Mesenchymal stem cell (in vitro differentiated cells and primary cell): ENCODE data around the gene ATF7.
"Not testable (repeated sequence)": the region's sequence is repeated elsewhere in the genome, so short reads cannot be mapped to it uniquely, and the experiment has no call there.

Source experiments
- DNase-seq: peaks from one replicate; pipeline ENCODE4 v3.0.0-alpha.2; 2013
- H2AFZ ChIP-seq: one replicate; pipeline ENCODE4 v1.6.1; 2013; ENCODE audit warnings: low read depth, mild to moderate bottlenecking, control low read depth, inconsistent platforms, low read length, moderate library complexity
- H2AK5ac ChIP-seq: 2 replicates; pipeline ENCODE4 v1.6.1; 2013; ENCODE audit warnings: low read length, moderate library complexity, mild to moderate bottlenecking, inconsistent platforms; ENCODE audit not compliant: severe bottlenecking
- H2BK120ac ChIP-seq: one replicate; pipeline ENCODE4 v1.6.1; 2013; ENCODE audit warnings: low read depth, mild to moderate bottlenecking, inconsistent platforms, low read length, moderate library complexity
- H2BK12ac ChIP-seq, 2 experiments: one replicate each; pipeline ENCODE4 v1.6.1; 2013; ENCODE audit warnings: inconsistent platforms in 2 of 2, low read length in 2 of 2, mild to moderate bottlenecking in 2 of 2, moderate library complexity in 2 of 2, control low read depth in 1 of 2
- H2BK15ac ChIP-seq: one replicate; pipeline ENCODE4 v1.6.1; 2013; ENCODE audit warnings: mild to moderate bottlenecking, low read depth, inconsistent platforms; ENCODE audit not compliant: poor library complexity, severe bottlenecking
- H2BK5ac ChIP-seq: 2 replicates; pipeline ENCODE4 v1.6.1; 2013; ENCODE audit warnings: low read depth, mild to moderate bottlenecking, low read length, control low read depth, inconsistent platforms; ENCODE audit not compliant: poor library complexity, severe bottlenecking
- H3K14ac ChIP-seq, 2 experiments: one replicate each; pipeline ENCODE4 v1.6.1; 2013; ENCODE audit warnings: inconsistent platforms in 2 of 2, low read length in 2 of 2, control low read depth in 1 of 2, mild to moderate bottlenecking in 1 of 2, moderate library complexity in 1 of 2
- H3K18ac ChIP-seq, 2 experiments: one replicate each; pipeline ENCODE4 v1.6.1; 2013; ENCODE audit warnings: inconsistent platforms in 2 of 2, low read length in 2 of 2, control low read depth in 1 of 2, low read depth in 1 of 2, mild to moderate bottlenecking in 1 of 2
- H3K23ac ChIP-seq, 2 experiments: one replicate each; pipeline ENCODE4 v1.6.1; 2013; ENCODE audit warnings: inconsistent platforms in 2 of 2, low read length in 2 of 2, mild to moderate bottlenecking in 2 of 2, moderate library complexity in 2 of 2, control low read depth in 1 of 2
- H3K27ac ChIP-seq: 2 replicates; pipeline ENCODE4 v1.5.1; 2013; ENCODE audit warnings: mild to moderate bottlenecking, moderate library complexity, low read length, control low read depth, inconsistent platforms; ENCODE audit not compliant: poor library complexity, severe bottlenecking
- H3K27me3 ChIP-seq, 2 experiments: 2 replicates each; pipeline versions ENCODE4 v1.6.1 to v1.7.0; 2013; ENCODE audit warnings: low read length in 2 of 2, mild to moderate bottlenecking in 2 of 2, moderate library complexity in 2 of 2, control low read depth in 1 of 2, inconsistent platforms in 1 of 2; ENCODE audit not compliant: control insufficient read depth in 1 of 2, insufficient read depth in 1 of 2
- H3K36me3 ChIP-seq, 2 experiments: 2 replicates each; pipeline versions ENCODE4 v1.6.1 to v1.7.0; 2013; ENCODE audit warnings: low read length in 2 of 2, control low read depth in 1 of 2, inconsistent platforms in 1 of 2, low read depth in 1 of 2, mild to moderate bottlenecking in 1 of 2; ENCODE audit not compliant: insufficient read depth in 2 of 2, control insufficient read depth in 1 of 2
- H3K4ac ChIP-seq, 2 experiments: one replicate each; pipeline ENCODE4 v1.6.1; 2013; ENCODE audit warnings: inconsistent platforms in 2 of 2, low read length in 2 of 2, mild to moderate bottlenecking in 2 of 2, moderate library complexity in 2 of 2, control low read depth in 1 of 2, low read depth in 1 of 2
- H3K4me1 ChIP-seq: 2 replicates; pipeline ENCODE4 v1.6.1; 2013; ENCODE audit warnings: low read depth, low read length, control low read depth; ENCODE audit not compliant: control insufficient read depth, insufficient read depth
- H3K4me2 ChIP-seq: 2 replicates; pipeline ENCODE4 v1.6.1; 2013; ENCODE audit warnings: low read length, mild to moderate bottlenecking, inconsistent platforms; ENCODE audit not compliant: poor library complexity, severe bottlenecking
- H3K4me3 ChIP-seq, 2 experiments: 2 replicates each; pipeline versions ENCODE4 v1.5.1 to v1.7.0; 2013; ENCODE audit warnings: low read length in 2 of 2, mild to moderate bottlenecking in 2 of 2, control low read depth in 1 of 2, low read depth in 1 of 2; ENCODE audit not compliant: insufficient read depth in 1 of 2
- H3K79me1 ChIP-seq: replicated peaks from 2 replicates; pipeline ENCODE4 v1.6.1; 2013; ENCODE audit warnings: mild to moderate bottlenecking, control low read depth, low read length, inconsistent platforms; ENCODE audit not compliant: poor library complexity, severe bottlenecking
- H3K9ac ChIP-seq: 2 replicates; pipeline ENCODE4 v1.7.0; 2013; ENCODE audit warnings: mild to moderate bottlenecking, low read length, moderate library complexity
- H3K9me3 ChIP-seq: 2 replicates; pipeline ENCODE4 v1.7.0; 2013; ENCODE audit warnings: mild to moderate bottlenecking, low read length; ENCODE audit not compliant: control insufficient read depth
- H4K8ac ChIP-seq: one replicate; pipeline ENCODE4 v1.6.1; 2013; ENCODE audit warnings: inconsistent platforms, mild to moderate bottlenecking, low read length, moderate library complexity
- H4K91ac ChIP-seq: one replicate; pipeline ENCODE4 v1.6.1; 2013; ENCODE audit warnings: mild to moderate bottlenecking, low read length, inconsistent platforms
- WGBS: methylation state at CpG from one replicate; pipeline ENCODE4 v1.1.7; 2013; ENCODE audit warnings: mixed read lengths; 5-methylcytosine and 5-hydroxymethylcytosine counted together

ATF7 gene

GRCh38 chr12:53601296-53601847 lies 24.8 kb downstream of the ATF7 start:
- H3K27ac ChIP-seq: no peak overlapping the region
- peaks cover 0 to 22% of the 10 kb centered on the region in 2 experiments for H3K36me3 ChIP-seq
- no peak overlapping the region for H2AK5ac ChIP-seq
- H3K4me1 ChIP-seq: no peaks in the 10 kb centered on the region
- H4K8ac ChIP-seq: no peak overlapping the region
- no peak overlapping the region for H2BK5ac ChIP-seq
- no peak overlapping the region for H2AFZ ChIP-seq
- H3K4me3 ChIP-seq: peak overlapping the region in 1 of 2 experiments; percentile 27
- no peak overlapping the region for H2BK12ac ChIP-seq
- no peak for DNase-seq
- H4K91ac ChIP-seq: no peak overlapping the region
- no peak overlapping the region for H3K4ac ChIP-seq
- no peak overlapping the region for H2BK120ac ChIP-seq
- no peaks in the 10 kb centered on the region for H3K27me3 ChIP-seq
- 77% methylated on average over 11 of the region's 12 CpGs for WGBS
- peak overlapping the region; percentile 39 for H3K9ac ChIP-seq
- H3K23ac ChIP-seq: no peak overlapping the region
- H3K9me3 ChIP-seq: no peaks in the 10 kb centered on the region
- peaks cover 12% of the 10 kb centered on the region for H3K79me1 ChIP-seq
- no peak overlapping the region for H2BK15ac ChIP-seq
- no peak overlapping the region for H3K18ac ChIP-seq
- H3K14ac ChIP-seq: no peak overlapping the region
- no peak overlapping the region for H3K4me2 ChIP-seq

GRCh38 chr12:53600490-53601295 lies 25.5 kb downstream of the ATF7 start:
- Histone ChIP-seq H3K4ac (no peak overlapping the region), H2AFZ (no peak overlapping the region), H3K9ac (peak overlapping the region; percentile 39), H2BK5ac (no peak overlapping the region), H3K9me3 (no peaks in the 10 kb centered on the region), H3K18ac (no peak overlapping the region), H3K4me3 (no peak overlapping the region), H3K4me2 (no peak overlapping the region), H2AK5ac (no peak overlapping the region), H3K14ac (no peak overlapping the region), H3K79me1 (peaks cover 14% of the 10 kb centered on the region), H3K27ac (no peak overlapping the region), H2BK15ac (no peak overlapping the region), H2BK12ac (no peak overlapping the region), H4K91ac (no peak overlapping the region), H3K27me3 (no peaks in the 10 kb centered on the region), H3K23ac (no peak overlapping the region), H4K8ac (no peak overlapping the region), H3K36me3 (peaks cover 0 to 22% of the 10 kb centered on the region in 2 experiments), H2BK120ac (no peak overlapping the region), H3K4me1 (no peaks in the 10 kb centered on the region)
- DNase-seq: no peak
- WGBS: 99% methylated on average over 12 of the region's 13 CpGs

GRCh38 chr12:53599579-53599978 lies 26.6 kb downstream of the ATF7 start:
- H3K23ac ChIP-seq: no peak overlapping the region
- H3K4me2 ChIP-seq: no peak overlapping the region
- no peak overlapping the region for H3K4ac ChIP-seq
- H3K18ac ChIP-seq: no peak overlapping the region
- H3K36me3 ChIP-seq: peaks cover 0 to 22% of the 10 kb centered on the region in 2 experiments
- H2AK5ac ChIP-seq: no peak overlapping the region
- H2BK12ac ChIP-seq: no peak overlapping the region
- H3K27ac ChIP-seq: no peak overlapping the region
- no peaks in the 10 kb centered on the region for H3K4me1 ChIP-seq
- no peak overlapping the region for H2BK120ac ChIP-seq
- H3K9me3 ChIP-seq: no peaks in the 10 kb centered on the region
- H3K27me3 ChIP-seq: no peaks in the 10 kb centered on the region
- no peak overlapping the region for H4K91ac ChIP-seq
- H3K79me1 ChIP-seq: peaks cover 20% of the 10 kb centered on the region
- no peak overlapping the region for H4K8ac ChIP-seq
- H3K9ac ChIP-seq: no peak overlapping the region
- no peak overlapping the region for H2AFZ ChIP-seq
- no peak for DNase-seq
- WGBS: no CpG with 5 or more reads among the region's 2 CpGs
- no peak overlapping the region for H3K4me3 ChIP-seq
- H2BK15ac ChIP-seq: no peak overlapping the region
- H2BK5ac ChIP-seq: no peak overlapping the region
- no peak overlapping the region for H3K14ac ChIP-seq

- H4K91ac ChIP-seq, H2BK12ac ChIP-seq, H3K18ac ChIP-seq, H3K4me3 ChIP-seq, H3K9ac ChIP-seq, H3K4ac ChIP-seq, H3K14ac ChIP-seq, H4K8ac ChIP-seq, H3K27me3 ChIP-seq, H3K23ac ChIP-seq, H3K27ac ChIP-seq, H2BK15ac ChIP-seq, H2BK5ac ChIP-seq, H3K9me3 ChIP-seq, H2BK120ac ChIP-seq, H2AK5ac ChIP-seq, H2AFZ ChIP-seq, DNase-seq, H3K4me2 ChIP-seq, H3K4me1 ChIP-seq: not testable (repeated sequence)
- H3K79me1 ChIP-seq: peaks cover 20% of the 10 kb centered on the region
- peaks cover 0 to 22% of the 10 kb centered on the region in 2 experiments for H3K36me3 ChIP-seq
- 100% methylated on average over 2 of the region's 2 CpGs for WGBS
These were observed 27.2 kb downstream of the ATF7 start for GRCh38 chr12:53598971-53599370.
